Measurements from ENCODE around the gene MRAS. TPM values are rescaled to one million over a fixed set of nuclear protein-coding genes. Genes with fewer than 3 reads are reported as not detected.
A peak's percentile ranks its signal among the peaks of the same experiment; 100 is the strongest.

Gene MRAS
- total RNA-seq, 2 experiments from 2014 or later = 0.07 TPM; not detected in 1

- Mint-ChIP-seq H3K4me1 (ENCODE audit: low read depth) (peaks cover 12% of the 10 kb centered on the region), H3K27ac (no peak overlapping the region)
Measured at GRCh38 chr3:138371070-138371965, 22.9 kb downstream of the MRAS start.

GRCh38 chr3:138373087-138373735, 24.8 kb downstream of the MRAS start:
- ChIA-PET POLR2A (no interaction called here), CTCF (interaction anchor here (0.6 kb wide), 1 partner anchor 44 kb away, joined by 3 read pairs; no protein-coding TSS in a partner anchor)
- intact Hi-C loops (cut with micrococcal nuclease) = no loop called here
- Mint-ChIP-seq H3K27me3 (peaks cover 9% of the 10 kb centered on the region), H3K36me3 (ENCODE audit: low read depth) (no peaks in the 10 kb centered on the region), H3K4me1 (ENCODE audit: low read depth) (peaks cover 12% of the 10 kb centered on the region), H3K27ac (no peak overlapping the region), H3K9me3 (peaks cover 3% of the 10 kb centered on the region), H3K4me3 (no peak overlapping the region)
- TF ChIP-seq CTCF (IDR thresholded peaks at IDR 0.05) = no peak
- no peak for DNase-seq
- no peak for ATAC-seq

More at GRCh38 chr3:138371070-138371965, 22.9 kb downstream of the MRAS start:
- H3K36me3 Mint-ChIP-seq (ENCODE audit: low read depth) = no peaks in the 10 kb centered on the region
- ATAC-seq = peak; percentile 80
- H3K27me3 Mint-ChIP-seq = peaks cover 9% of the 10 kb centered on the region
- peak; percentile 49 for DNase-seq
- no peak overlapping the region for H3K4me3 Mint-ChIP-seq
- no peak for TF ChIP-seq CTCF (IDR thresholded peaks at IDR 0.05)
- peaks cover 3% of the 10 kb centered on the region for H3K9me3 Mint-ChIP-seq
- CTCF ChIA-PET = interaction anchor here (1.4 kb wide), 1 partner anchor 21 kb away, joined by 3 read pairs; no protein-coding TSS in a partner anchor
- POLR2A ChIA-PET = no interaction called here
- intact Hi-C loops (cut with micrococcal nuclease) = no loop called here

- no peak overlapping the region for H3K27ac Mint-ChIP-seq
- TF ChIP-seq CTCF (IDR thresholded peaks at IDR 0.05) = no peak
- no peak for DNase-seq
- no peak for ATAC-seq
- H3K4me3 Mint-ChIP-seq = no peak overlapping the region
- H3K27me3 Mint-ChIP-seq = peaks cover 9% of the 10 kb centered on the region
- ChIA-PET CTCF (no interaction called here), POLR2A (no interaction called here)
- H3K36me3 Mint-ChIP-seq (ENCODE audit: low read depth) = no peaks in the 10 kb centered on the region
- H3K9me3 Mint-ChIP-seq = peaks cover 3% of the 10 kb centered on the region
- peaks cover 12% of the 10 kb centered on the region for H3K4me1 Mint-ChIP-seq (ENCODE audit: low read depth)
- intact Hi-C loops (cut with micrococcal nuclease) = no loop called here
Measured at GRCh38 chr3:138373736-138374094, 25.3 kb downstream of the MRAS start.

GRCh38 chr3:138374573-138375134, 26.3 kb downstream of the MRAS start:
- ChIA-PET POLR2A (no interaction called here), CTCF (no interaction called here)
- no peaks in the 10 kb centered on the region for H3K36me3 Mint-ChIP-seq (ENCODE audit: low read depth)
- H3K27me3 Mint-ChIP-seq = peaks cover 9% of the 10 kb centered on the region
- DNase-seq (no peak), ATAC-seq (no peak)
- peaks cover 12% of the 10 kb centered on the region for H3K4me1 Mint-ChIP-seq (ENCODE audit: low read depth)
- TF ChIP-seq CTCF (IDR thresholded peaks at IDR 0.05) = no peak
- no peak overlapping the region for H3K4me3 Mint-ChIP-seq
- peaks cover 3% of the 10 kb centered on the region for H3K9me3 Mint-ChIP-seq
- intact Hi-C loops (cut with micrococcal nuclease) = no loop called here
- H3K27ac Mint-ChIP-seq = no peak overlapping the region

DNA sequence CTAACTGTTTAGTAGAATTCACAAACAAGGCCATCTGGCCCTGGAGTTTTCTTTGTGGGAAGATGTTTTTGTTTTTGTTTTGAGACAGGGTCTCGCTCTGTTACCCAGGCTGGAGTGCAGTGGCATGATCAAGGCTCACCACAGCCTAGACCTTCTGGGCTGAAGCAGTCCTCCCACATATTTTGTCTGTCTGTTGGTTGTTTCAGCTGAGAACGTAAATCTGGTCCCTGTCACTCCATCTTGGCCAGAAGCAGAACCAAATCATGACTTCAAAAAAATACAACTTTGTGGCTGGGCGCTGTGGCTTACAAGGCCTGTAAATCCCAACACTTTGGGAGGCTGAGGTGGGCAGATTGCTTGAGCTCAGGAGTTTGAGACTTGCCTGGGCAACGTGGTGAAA, 27.1 kb downstream of the MRAS start:
- no peak overlapping the region for H3K4me3 Mint-ChIP-seq
- peaks cover 9% of the 10 kb centered on the region for H3K27me3 Mint-ChIP-seq
- intact Hi-C loops (cut with micrococcal nuclease) = no loop called here
- DNase-seq = no peak
- no peak overlapping the region for H3K27ac Mint-ChIP-seq
- no peak for ATAC-seq
- POLR2A ChIA-PET = no interaction called here
- no peaks in the 10 kb centered on the region for H3K36me3 Mint-ChIP-seq (ENCODE audit: low read depth)
- H3K9me3 Mint-ChIP-seq = peaks cover 3% of the 10 kb centered on the region
- peaks cover 12% of the 10 kb centered on the region for H3K4me1 Mint-ChIP-seq (ENCODE audit: low read depth)
- no peak for TF ChIP-seq CTCF (IDR thresholded peaks at IDR 0.05)
- CTCF ChIA-PET = no interaction called here
